ENCODE data around the gene RAB40C.

GRCh38 chr16:660132-660458 lies 70.2 kb downstream of the RAB40C start:
- TF ChIP-seq POLR2A (IDR thresholded peaks at IDR 0.05) (no peak), CTCF (IDR thresholded peaks at IDR 0.05) (no peak)
